Measurements from ENCODE around the gene TPPP2.

Gene TPPP2

GRCh38 chr14:21057803-21058675, 28.0 kb downstream of the TPPP2 start, which contains the start of gene RNASE8:
RNASE8 (plus strand) TSS chr14:21057822; CDS start chr14:21057893, 71 bp downstream.
- DNase-seq (ENCODE audit: low read depth, low spot score), result no peak

- no peak for DNase-seq (ENCODE audit: low read depth, low spot score)
Measured at GRCh38 chr14:21058903-21059302, 28.9 kb downstream of the TPPP2 start.

- DNase-seq (ENCODE audit: low read depth, low spot score), result no peak
Measured at GRCh38 chr14:21059842-21060613, 30.0 kb downstream of the TPPP2 start.

GRCh38 chr14:21060614-21061346, 30.8 kb downstream of the TPPP2 start:
- no peak for DNase-seq (ENCODE audit: low read depth, low spot score)

GRCh38 chr14:21061347-21061668, 31.3 kb downstream of the TPPP2 start:
- no peak for DNase-seq (ENCODE audit: low read depth, low spot score)

GRCh38 chr14:21063479-21063878, 33.5 kb downstream of the TPPP2 start:
- no peak for DNase-seq (ENCODE audit: low read depth, low spot score)

GRCh38 chr14:21066882-21067502, 37.0 kb downstream of the TPPP2 start:
- DNase-seq (ENCODE audit: low read depth, low spot score), result no peak

- no peak for DNase-seq (ENCODE audit: low read depth, low spot score)
Measured at GRCh38 chr14:21068521-21069387, 38.7 kb downstream of the TPPP2 start.

- DNase-seq (ENCODE audit: low read depth, low spot score), result no peak
Measured at GRCh38 chr14:21069388-21070082, 39.5 kb downstream of the TPPP2 start.

- no peak for DNase-seq (ENCODE audit: low read depth, low spot score)
Measured at GRCh38 chr14:21070083-21070609, 40.1 kb downstream of the TPPP2 start, which contains the start of gene ARHGEF40. ARHGEF40 (plus strand) TSS chr14:21070304; CDS start chr14:21070397, 93 bp downstream.

- DNase-seq (ENCODE audit: low read depth, low spot score), result peak; percentile 33
Measured at GRCh38 chr14:21070610-21071224, 40.7 kb downstream of the TPPP2 start.

GRCh38 chr14:21071225-21072030, 41.4 kb downstream of the TPPP2 start:
- peak; percentile 91 for DNase-seq (ENCODE audit: low read depth, low spot score)

GRCh38 chr14:21072031-21072473, 42.0 kb downstream of the TPPP2 start:
- peak; percentile 50 for DNase-seq (ENCODE audit: low read depth, low spot score)

GRCh38 chr14:21072781-21073339, 42.8 kb downstream of the TPPP2 start:
- no peak for DNase-seq (ENCODE audit: low read depth, low spot score)

GRCh38 chr14:21073921-21074320, 43.9 kb downstream of the TPPP2 start:
- no peak for DNase-seq (ENCODE audit: low read depth, low spot score)

GRCh38 chr14:21074398-21075272, 44.6 kb downstream of the TPPP2 start:
- no peak for DNase-seq (ENCODE audit: low read depth, low spot score)
